Umbilical cord (tissue), 2 donors: Measurements from ENCODE around the gene GAK. TPM values are rescaled to one million over a fixed set of nuclear protein-coding genes. Genes with fewer than 3 reads are reported as not detected.

Experiments
- DNase-seq: peaks from one replicate; pipeline ENCODE4 v3.0.0-alpha.2; 2015; ENCODE audit warnings: low spot score
- total RNA-seq: library from RNA; depleted of rRNA; stranded (reverse); fragments of >200 nt; gene quantifications from one replicate; pipeline ENCODE4 v1.2.3, GENCODE V29; 2014; ENCODE audit warnings: low replicate concordance; ENCODE audit not compliant: insufficient read depth

Gene GAK
- total RNA-seq, 1 donor from 2014 or later, result 51.5 TPM

DNA sequence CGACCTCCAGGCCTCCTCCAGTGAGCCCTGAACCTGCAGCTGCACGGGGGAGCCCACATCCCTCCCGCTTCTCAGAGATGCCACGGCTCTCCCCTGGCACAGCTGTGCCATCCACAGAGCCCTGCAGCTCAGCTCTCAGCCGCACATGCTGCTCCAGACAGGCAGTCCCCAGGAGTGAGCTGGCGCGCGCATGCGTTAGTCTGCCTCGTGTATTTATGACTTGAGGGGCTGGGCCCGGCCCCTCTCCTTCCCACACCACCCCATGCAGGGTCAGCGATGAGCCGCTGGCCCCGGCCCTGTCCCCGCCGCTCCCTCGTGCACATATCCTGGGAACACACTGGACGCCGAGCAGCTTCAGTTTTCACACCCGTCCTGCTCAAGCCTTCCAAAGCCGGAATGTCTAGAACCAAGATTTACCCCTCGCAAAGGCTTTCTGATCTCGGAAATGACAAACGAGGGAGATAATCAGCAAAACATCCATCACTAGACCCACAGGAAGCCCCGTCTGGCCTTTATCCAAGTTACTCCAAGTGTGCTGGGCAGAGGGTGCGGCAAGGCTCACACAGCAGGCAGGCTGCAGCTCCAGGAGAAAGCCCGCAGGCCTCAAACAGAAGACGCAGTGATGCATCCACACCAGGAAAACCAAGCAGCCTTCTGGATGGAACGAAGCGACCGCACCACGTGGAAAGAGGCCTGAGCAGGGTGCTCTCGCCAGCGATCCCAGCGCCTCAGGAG is 24.3 kb downstream of the GAK start:
- DNase-seq, result peak; percentile 84

DNA sequence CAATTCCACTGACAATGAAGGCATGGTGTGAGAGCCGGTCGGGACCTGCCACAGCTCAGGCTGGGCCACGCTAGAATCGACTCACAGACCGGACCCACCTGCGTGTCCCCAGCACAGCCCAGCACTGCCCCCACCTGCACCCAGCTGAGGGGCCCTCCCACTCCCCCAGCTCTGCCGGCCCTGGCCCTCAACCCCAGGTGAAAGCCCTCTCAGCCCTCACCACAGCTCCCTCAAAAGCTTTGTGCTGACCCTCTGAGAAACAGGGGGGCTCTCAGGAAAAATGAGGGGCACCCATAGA is 25.1 kb downstream of the GAK start:
- DNase-seq, result no peak

DNA sequence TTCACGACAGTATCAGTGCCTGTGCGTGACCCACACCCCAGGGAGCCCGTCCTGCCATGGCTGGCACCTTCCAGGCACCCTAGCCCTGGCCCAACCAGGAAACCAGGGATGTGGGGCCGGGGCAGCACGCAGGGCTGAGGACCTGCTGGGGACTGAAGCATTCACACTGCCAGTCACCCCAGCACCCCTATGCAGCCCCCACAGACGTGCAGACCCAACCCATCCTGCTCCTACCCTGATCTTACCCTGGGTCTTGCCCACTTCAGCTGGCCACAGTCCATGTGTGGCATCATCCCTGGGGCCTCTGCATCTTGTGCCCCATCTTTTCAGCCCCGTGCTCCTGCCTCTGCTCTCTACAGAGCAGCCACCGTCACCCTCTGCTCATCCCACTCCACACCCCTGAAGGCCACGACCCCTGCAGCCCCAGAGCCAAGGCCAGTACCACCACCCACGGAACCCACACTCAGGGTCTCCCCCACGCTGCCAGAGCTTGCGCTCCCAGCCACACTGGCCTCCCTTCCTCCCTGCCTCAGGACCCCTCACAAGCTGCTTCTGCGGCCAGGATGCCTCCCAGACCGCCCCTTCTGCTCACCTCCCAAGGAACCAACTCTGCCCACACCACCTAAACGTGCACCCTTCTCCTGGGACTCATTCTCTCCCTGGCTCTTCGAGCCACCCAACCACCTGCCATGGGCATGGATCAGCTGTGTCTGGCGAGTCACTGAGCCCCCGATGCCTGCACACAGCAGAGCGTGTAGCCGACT is 25.6 kb downstream of the GAK start:
- DNase-seq, result no peak

DNA sequence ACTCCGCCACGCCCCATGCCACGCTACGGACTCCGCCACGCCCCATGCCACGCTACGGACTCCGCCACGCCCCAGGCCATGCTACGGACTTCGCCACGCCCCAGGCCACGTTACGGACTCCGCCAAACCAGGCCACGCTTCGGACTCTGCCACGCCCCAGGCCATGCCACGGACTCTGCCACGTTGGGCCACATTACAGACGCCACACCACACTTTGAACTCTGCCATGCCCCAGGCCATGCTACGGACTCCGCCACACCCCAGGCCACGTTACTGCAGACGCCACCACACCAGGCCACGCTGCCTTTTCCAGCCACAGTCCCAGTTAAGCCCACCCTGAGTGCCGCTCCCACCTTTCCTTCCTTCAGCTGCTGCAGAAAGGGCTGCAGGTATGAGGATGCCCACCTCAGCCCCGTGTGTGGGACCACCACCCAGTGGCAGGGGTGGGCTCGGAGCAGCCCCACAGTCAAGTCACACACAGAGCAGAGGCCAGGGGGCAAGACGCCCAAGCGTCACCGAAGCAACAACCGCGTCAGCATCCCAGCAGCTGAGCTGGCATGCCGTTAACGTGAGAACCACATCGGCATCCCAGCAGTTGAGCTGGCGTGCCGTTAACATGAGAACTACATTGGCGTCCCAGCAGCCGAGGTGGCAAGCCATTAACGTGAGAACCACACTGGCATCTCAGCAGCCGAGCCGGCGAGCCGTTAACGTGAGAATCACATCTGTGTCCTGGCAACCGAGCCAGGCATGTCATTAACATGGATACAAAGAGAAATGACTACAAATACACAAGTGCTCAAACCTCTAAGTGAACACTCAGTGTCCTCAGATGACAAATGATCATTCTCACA is 26.4 kb downstream of the GAK start:
- DNase-seq, result no peak

DNA sequence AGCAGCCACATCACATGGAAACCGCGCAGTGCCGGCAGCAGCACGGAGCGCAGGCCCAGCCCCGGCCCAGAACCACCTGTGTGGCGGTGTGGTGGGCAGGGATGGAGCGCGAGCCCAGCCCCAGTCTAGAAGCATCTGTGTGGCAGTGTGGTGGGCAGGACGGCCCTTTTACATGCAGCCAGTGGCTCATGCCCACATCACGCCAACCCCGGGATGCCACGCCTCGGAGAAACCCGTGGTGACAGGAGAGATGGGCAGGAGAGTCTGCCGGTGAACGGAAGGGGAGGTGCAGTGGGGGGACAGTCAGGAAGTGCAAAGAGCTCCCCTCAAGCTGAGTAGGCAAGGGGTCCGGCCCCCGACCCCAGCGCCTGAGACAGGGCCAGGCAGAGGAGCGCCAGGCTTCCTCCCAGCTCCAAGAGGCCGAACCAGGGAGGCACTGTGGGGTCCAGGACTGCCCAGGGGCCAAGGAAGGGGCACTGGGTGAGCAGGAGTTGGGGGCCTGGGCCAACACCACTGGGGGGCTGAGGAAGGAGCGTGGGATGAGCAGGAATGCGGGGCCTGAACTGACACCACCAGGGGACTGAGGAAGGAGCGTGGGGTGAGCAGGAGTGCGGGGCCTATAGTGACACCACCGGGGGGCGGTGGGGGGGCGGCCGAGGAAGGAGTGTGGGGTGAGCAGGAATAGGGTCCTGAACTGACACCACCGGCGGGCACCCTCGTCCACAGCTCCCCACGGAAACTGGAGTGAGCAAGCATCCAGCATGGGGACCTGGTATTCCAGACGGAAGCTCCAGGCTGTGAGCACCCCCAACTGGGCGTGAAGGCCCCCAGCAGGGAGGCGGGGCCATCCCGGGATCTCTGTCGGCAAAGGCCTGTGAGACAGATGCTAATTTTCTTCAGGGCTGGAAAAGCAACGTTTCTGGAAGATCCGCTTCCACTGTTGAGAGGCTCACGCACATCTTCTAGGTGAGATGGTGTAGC is 28.8 kb downstream of the GAK start:
- DNase-seq, result no peak

DNA sequence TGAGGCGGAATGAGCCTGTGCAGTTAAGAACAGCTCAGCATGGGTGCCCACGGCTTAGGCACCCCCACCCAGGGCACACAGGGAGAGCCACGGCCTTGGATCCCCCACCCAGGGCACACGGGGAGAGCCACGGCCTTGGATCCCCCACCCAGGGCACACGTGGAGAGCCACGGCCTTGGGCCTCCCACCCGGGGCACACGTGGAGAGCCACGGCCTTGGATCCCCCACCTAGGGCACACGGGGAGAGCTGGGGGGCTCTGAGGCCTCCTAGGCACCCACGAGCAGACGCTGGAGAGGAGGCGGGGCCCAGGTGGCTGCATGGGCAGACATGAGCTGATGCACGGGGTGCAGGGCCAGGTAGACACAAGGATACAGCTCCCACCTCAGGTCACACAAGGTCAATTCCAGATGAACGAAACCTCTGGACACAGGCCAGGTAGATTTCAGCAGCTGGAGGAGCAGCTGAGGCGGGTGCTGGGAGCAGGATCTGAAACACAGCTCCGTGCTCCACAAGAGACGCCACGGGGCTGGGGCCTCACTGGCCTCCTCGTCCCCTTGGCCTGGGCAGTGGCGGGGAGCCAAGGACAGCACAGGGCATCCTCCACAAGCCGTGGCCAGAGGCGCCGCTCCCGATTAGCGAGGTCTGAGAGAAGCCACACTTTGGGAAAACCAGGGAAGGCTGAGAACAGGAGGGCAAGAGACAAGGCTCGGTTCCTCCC is 30.8 kb downstream of the GAK start:
- no peak for DNase-seq

DNA sequence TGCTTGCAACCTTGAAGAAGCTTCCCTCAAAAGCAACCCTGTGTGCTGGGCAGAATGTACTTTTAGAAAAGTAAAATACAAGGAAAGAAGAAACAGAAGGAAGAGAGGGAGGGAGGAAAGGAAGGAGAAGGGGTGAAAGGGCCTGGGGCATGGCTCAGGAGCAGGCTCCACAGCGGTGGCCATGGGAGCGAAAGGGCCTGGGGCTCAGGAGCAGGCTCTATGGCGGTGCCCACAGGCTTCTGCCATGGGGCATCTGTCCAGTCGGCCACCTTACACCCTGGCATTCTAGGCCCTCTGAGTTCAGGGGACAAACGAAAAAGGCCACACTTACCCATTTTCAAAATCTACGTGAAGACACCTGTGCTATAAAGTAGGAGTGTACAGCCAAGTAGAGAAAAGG is 31.4 kb downstream of the GAK start:
- no peak for DNase-seq

DNA sequence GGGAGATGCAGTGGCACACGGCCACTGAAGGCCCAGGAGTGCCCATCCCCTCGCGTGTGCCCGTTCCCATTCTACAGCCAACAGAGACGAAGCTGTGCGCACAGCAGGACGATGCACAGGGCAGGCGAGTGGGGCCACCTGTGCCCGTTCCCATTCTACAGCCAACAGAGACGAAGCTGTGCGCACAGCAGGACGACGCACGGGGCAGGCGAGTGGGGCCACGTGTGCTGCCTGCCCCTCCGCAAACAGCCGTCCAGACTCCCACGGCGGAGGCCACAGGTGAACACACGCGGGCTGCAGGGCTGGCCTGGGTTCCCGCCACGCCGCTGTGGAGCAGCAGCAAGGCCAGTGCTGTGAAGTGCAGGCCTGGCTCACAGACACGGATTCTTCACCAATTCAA is 32.0 kb downstream of the GAK start:
- no peak for DNase-seq

DNA sequence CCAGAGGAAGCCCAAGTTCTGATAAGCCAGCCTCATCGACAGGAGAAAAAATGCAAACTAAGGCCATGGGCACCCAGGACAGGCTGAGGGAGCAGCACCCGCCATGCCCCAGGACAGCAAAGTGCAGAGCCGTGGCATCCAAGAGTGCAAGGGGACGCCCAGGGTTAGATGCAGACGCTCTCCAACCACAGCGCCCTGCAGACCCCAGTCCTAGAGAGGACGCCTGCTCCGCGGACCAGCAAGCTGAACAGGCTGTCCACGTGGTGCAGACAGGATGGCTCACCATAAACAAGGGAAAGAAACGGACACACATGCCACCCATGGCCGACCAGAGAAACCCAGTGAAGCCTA is 32.6 kb downstream of the GAK start:
- DNase-seq, result no peak

DNA sequence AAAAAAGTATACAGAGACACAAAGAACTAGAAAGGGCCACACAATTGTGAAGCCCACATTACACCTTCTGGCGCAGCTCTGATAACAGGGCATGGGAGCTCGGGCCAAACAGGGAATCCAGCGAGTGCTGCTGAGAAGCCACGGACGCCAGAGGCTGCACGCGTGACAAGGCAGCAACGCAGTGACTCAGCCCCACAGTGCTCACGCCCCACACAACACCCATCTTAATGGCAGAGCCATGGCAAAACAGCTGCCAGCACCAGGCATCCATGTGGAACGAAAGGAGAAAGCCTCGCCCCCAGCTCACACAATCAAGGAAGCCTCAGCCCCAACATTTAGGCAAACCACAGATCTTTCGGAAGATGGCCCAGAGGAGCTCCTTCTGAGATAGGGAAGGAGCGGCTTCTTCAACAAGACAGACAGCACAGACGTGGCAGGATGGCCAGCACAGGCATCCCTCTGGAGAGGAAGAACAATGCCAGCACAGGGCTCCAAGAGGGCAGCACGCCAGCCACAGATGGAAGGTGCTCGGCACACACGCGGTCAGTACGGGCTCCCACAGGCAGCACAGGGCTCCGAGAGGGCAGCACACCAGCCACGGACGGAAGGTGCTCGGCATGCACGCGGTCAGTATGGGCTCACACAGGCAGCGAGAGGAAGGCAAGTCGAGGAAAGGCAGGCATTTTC is 33.1 kb downstream of the GAK start:
- DNase-seq, result no peak

DNA sequence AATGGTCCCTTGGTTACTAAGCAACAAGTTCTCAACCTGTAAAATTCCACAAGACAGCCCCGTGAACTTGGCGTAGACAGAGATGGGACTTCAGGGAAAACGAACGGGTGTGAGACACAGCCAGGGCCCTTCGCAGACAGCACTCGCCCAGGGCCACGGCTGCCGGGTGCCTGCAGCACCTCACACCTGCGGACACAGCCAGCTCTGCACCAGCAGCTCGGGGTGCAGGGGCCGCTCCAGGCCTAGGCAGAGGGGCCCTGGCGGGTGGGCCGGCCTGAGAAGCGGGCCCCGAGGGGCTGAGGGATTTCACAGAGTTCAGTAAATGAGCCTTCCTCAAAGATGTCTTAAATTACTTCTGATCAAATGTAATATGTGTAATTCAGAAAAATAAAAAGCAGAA is 34.0 kb downstream of the GAK start:
- DNase-seq, result no peak

DNA sequence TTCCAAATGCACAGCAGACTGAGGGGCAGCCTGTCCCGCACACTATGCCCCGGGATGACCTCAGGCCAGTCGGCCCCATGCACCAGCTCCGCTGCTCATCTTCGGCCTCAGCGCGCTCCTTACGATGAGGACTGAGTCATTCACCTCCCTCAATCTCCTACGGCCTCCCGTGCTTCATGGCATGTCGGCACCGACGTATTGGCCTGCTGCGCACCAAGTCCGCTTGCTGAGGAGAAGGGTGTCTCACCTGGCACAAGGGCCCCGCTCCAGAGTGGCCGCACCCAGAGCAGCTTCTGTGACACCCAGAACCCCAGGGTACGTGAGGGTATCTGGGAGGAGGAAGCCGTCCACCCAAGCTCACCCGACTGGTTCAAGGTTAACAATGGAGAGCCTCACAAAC is 35.5 kb downstream of the GAK start:
- no peak for DNase-seq

DNA sequence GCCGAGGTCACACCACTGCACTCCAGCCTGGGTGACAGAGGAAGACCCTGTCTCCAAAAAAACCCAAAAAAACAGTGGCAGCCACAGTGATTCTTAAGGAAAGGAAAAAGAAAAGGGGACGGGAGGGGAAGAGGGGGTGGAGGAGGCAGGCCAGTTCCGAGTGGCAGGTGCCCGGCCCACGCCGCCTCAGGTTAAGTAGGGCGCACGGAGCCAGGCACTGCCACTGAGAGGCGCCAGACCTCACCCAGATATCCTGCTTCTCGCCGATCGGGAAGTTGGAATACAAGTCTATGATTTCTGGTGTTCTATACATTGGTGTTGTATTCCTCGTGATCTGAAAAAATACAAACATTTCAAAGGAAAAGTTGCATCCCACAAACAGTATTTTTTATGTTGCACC is 35.9 kb downstream of the GAK start:
- no peak for DNase-seq

DNA sequence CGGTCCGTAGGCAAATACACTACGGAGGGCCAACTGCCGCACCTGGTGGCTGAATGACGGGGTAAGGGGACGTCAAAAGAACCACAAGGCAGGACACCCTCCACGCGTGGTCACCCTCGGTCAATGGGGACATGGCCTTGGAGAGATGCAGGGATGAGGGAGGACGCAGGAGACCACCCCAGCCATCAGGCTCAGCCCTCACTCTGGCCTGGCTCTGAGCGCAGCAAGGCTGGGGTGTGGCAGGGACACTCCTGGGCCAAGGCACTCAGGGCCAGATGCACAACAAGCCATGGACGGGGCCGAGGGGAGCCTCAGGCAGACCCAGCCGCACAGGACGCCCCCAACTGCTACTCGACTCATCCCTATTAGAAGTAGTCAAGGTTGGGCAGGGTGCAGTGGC is 36.5 kb downstream of the GAK start:
- no peak for DNase-seq

DNA sequence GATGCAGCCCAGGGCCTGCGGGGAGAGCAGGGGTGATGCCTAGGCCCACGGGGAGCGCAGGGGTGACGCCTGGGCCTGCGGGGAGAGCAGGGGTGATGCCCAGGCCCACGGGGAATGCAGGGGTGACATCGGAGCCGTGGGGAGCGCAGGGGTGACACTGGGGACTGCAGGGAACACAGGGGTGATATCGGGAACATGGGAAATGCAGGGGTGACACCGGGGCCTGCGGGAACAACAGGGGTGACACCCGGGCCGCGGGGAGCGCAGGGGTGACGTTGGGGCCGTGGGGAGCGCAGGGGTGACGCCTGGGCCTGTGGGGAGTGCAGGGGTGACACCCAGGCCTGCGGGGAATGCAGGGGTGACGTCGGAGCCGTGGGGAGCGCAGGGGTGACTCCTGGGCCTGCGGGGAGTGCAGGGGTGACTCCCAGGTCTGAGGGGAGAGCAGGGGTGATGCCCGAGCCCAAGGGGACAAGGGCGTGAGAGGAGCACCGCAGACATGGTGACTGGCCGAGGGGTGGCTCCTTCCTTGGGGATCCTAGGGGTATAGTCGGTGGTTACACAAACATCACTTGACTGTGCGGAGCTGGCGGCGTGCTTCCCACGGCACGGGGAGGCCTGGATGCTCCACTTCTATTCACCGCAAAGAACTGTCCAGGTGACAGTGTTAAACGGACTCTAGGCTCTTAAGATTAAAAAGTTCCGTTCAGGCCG is 38.0 kb downstream of the GAK start:
- no peak for DNase-seq

DNA sequence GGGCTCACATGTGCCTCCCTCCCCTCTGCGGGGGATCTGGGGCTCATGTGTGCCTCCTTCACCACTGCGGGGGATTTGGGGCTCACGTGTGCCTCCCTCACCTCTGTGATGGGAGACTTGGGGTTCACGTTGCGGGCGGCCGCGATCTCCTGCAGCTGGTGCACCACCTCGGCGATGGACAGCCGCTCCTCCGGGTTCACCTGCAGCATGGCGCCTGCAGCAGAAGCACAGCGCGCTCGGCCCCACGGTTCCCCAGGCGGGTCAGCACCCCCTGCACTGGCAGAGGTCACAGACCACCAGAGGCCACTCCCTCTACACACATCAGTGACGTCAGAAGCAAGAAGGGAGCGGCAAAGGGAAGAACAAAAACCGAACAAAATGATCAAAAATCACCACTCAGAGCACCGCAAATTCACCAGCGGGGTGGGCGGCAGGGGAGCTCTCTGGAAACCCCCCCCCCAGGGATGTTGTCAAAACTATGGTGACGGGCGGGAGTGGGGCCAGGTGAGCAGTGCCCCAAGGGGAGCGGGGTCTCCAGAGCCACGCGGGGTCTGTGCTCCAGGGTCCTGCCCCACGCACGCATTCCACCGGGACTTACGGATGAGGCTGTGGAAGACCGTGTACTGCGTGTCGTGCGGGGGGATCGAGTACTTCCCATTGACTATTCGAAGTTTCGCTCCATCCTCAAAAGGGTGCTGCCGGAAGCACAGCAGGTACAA is 38.7 kb downstream of the GAK start:
- no peak for DNase-seq

DNA sequence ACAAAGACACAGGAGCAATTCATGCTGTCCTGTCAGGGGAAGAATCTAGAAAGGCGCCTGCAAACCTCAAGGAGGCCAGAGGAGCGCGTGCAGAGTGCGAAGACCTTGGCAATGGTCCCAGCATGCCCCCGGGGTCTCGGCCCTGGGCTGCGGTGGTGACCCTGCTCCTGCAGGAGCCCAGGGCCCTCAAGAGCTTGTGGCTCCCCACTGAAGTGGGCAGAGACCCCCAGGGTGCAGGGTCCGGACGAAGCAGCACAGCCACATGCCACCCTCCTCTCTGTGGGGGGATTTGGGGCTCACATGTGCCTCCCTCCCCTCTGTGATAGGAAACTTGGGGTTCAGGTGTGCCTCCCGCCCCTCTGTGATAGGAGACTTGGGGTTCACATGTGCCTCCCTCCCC is 39.3 kb downstream of the GAK start:
- no peak for DNase-seq

DNA sequence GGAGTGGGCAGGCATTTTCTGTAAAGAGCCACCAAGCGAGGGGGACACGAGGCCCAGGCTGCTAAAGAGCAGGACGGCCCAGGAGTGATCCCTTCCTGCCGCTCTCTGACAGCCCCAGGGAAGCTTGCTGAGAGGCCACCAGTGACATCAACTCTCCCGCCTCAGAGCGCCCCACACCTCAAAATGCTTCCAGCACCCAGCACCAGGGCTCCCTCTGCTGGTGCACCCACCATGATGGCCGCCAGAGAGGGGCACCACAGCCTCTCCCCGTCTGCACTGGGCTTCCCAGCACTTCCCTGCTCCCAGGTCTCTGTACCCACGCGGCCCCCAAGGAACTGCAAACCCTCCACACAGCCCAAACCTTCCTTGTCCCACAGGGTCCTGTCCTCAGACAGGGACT is 40.4 kb downstream of the GAK start:
- DNase-seq, result no peak
